Measurements from ENCODE around the gene KCNK10. TPM values are rescaled to one million over a fixed set of nuclear protein-coding genes. Genes with fewer than 3 reads are reported as not detected.

Gene KCNK10
- total and polyA plus RNA-seq, 2 of the 8 experiments (the other 6 are each of a cell fraction or from before 2014, with no cell fraction given), result 0.45 to 0.63 TPM

DNA sequence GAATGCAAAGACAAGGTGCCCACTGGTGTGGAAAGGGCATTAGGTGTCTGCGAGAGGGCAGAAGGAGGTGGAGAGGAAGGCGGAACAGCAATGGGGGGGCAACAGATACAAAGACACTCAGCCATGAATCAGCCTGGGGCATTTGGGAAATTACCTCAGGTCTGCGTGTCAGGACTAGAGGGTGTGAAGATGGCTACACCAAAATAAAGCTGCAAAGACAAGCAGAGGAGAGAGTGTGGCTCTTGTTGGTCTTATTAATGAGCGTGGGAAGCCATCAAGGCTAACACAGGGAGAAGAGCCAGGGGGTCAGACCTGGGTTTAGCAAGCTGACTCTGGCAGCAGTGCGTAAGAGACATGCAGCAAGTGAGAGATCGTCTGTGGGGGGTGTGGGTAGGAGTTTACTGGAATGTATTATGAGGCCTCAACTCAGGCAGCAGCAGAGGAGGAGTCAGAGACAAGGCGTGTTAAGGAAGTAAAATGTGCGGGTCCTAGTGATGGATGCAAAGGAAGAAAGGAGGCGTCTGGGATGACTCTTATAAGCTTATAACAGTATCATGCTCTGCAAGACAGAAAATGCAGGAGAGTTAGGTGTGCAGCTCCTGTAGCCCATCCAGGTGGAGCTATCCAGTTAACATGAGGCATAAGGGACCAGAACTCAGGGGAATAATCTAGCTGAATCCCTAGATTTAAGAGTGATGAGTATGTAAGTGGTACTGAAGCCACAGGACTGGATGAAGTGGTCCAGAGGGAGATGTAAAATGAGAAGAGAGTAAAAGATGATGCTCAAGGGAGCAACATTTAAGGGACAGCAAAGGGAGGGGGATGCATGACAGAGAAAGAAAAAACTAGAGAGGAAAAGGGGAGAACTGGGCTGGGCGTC is 50.4 kb downstream of the KCNK10 start (continued):
- TF ChIP-seq POLR2AphosphoS5 (IDR thresholded peaks at IDR 0.05; ENCODE audit: low read depth, low read length), result no peak

Data from H1 (cell line).